GM12878 (cell line): ENCODE results near the gene CSNK2A1. TPM values are rescaled to one million over a fixed set of nuclear protein-coding genes. Genes with fewer than 3 reads are reported as not detected.

Experiments used
- ATAC-seq: fragments of 200-7000 bp; cut with Tn5 transposase; 3 replicates; pipeline ENCODE4 v1.9.1; 2020; ENCODE audit warnings: mild to moderate bottlenecking, moderate library complexity
- BruUV-seq: library from RNA; stranded (reverse); fragments of 400-500 nt; replicated peaks from 2 replicates; lab custom pipeline; 2021; lab: Mats Ljungman, UMichigan
- CTCF ChIA-PET: fragments of 300-600 bp; sonication (Branson Sonifier 250); formaldehyde crosslinking; extraction: SDS; loops from one replicate; lab custom pipeline; 2021; ENCODE audit warnings: inconsistent platforms; lab: Yijun Ruan, JAX
- POLR2A ChIA-PET: fragments of 350-600 bp; formaldehyde crosslinking; extraction: SDS; loops from one replicate; lab custom pipeline; 2021; ENCODE audit warnings: inconsistent platforms; lab: Charles Lee
- RAD21 ChIA-PET: fragments of 300-600 bp; sonication (Branson Sonifier 250); formaldehyde crosslinking; loops from one replicate; lab custom pipeline; 2023; ENCODE audit warnings: antibody characterized with exemption; ENCODE audit not compliant: unreplicated experiment; lab: Charles Lee
- SMC1A ChIA-PET: fragments of 300-600 bp; sonication (Branson Sonifier 250); formaldehyde crosslinking; loops from one replicate; lab custom pipeline; 2023; ENCODE audit not compliant: unreplicated experiment, uncharacterized antibody; lab: Charles Lee
- DNase-seq: peaks from one replicate; pipeline ENCODE4 v3.0.0-alpha.2; 2011; ENCODE audit warnings: low read depth, low spot score
- FAIRE-seq: peaks from 3 replicates; lab custom pipeline; 2011; peaks lifted over from hg19 to GRCh38; lab: Jason Lieb, UNC
- H2AFZ ChIP-seq: 2 replicates; pipeline ENCODE4 v1.6.0; 2011; ENCODE audit warnings: low read depth, low read length, control low read depth; ENCODE audit not compliant: control insufficient read depth
- H3K27ac ChIP-seq: 2 replicates; pipeline ENCODE4 v1.5.1; 2011; ENCODE audit warnings: control low read depth; ENCODE audit not compliant: control insufficient read depth, insufficient read depth
- H3K27me3 ChIP-seq, 2 experiments: replicated peaks in 1 of 2; 2 replicates each; pipeline versions ENCODE4 v1.6.0 to v1.6.1; 2011; ENCODE audit warnings: low read length in 1 of 2; ENCODE audit not compliant: control insufficient read depth in 2 of 2, insufficient read depth in 2 of 2
- H3K36me3 ChIP-seq, 2 experiments: 2 replicates each; pipeline ENCODE4 v1.5.1; 2011; ENCODE audit warnings: low read length in 1 of 2; ENCODE audit not compliant: control insufficient read depth in 2 of 2, insufficient read depth in 2 of 2
- H3K4me1 ChIP-seq: 2 replicates; pipeline ENCODE4 v1.6.1; 2011; ENCODE audit warnings: mild to moderate bottlenecking, low read length, moderate library complexity, mixed read lengths; ENCODE audit not compliant: control insufficient read depth, insufficient read depth
- H3K4me2 ChIP-seq: 2 replicates; pipeline ENCODE4 v1.6.0; 2011; ENCODE audit warnings: control low read depth; ENCODE audit not compliant: control insufficient read depth, insufficient read depth
- H3K4me3 ChIP-seq: fragments of 200-600 bp; sonication (generic); 2 replicates; pipeline ENCODE4 v1.5.1; 2016
- H3K79me2 ChIP-seq: 2 replicates; pipeline ENCODE4 v1.6.0; 2011; ENCODE audit warnings: low read length; ENCODE audit not compliant: control insufficient read depth, insufficient read depth
- H3K9ac ChIP-seq: 2 replicates; pipeline ENCODE4 v1.8.0; 2011; ENCODE audit warnings: low read length, control low read depth, mixed read lengths; ENCODE audit not compliant: control insufficient read depth, insufficient read depth
- H3K9me3 ChIP-seq: replicated peaks from 3 replicates; pipeline ENCODE4 v1.5.1; 2011; ENCODE audit warnings: mild to moderate bottlenecking, low read length; ENCODE audit not compliant: control insufficient read depth, insufficient read depth
- H4K20me1 ChIP-seq: 2 replicates; pipeline ENCODE4 v1.6.0; 2011; ENCODE audit not compliant: control insufficient read depth, insufficient read depth
- FOXK2 ChIP-seq: fragments of 450-650 bp; IDR thresholded peaks from 2 replicates; pipeline ENCODE4 v1.6.1; 2017; ENCODE audit warnings: mild to moderate bottlenecking, moderate library complexity
- MTA3 ChIP-seq: IDR thresholded peaks from 2 replicates; pipeline ENCODE4 v1.6.1; 2012; ENCODE audit warnings: low read length, inconsistent platforms, borderline replicate concordance
- NFXL1 ChIP-seq: fragments of 450-650 bp; IDR thresholded peaks from 2 replicates; pipeline ENCODE4 v1.6.1; 2017; ENCODE audit warnings: antibody characterized with exemption, mild to moderate bottlenecking, borderline replicate concordance
- SP1 ChIP-seq: IDR thresholded peaks from one replicate; pipeline ENCODE4 v1.6.1; 2011; ENCODE audit warnings: low read depth, low read length
- YBX1 ChIP-seq: fragments of 450-650 bp; IDR thresholded peaks from 2 replicates; pipeline ENCODE4 v1.6.1; 2016; ENCODE audit warnings: antibody characterized with exemption
- WGBS: methylation state at CpG from one replicate; pipeline ENCODE4 v1.1.6; 2016; ENCODE audit warnings: low lambda C conversion rate; ENCODE audit not compliant: insufficient replicate concordance, insufficient coverage; ENCODE audit errors: missing lambda C conversion rate; 5-methylcytosine and 5-hydroxymethylcytosine counted together
- in situ Hi-C: fragments of 300-500 bp; cut with MboI; formaldehyde crosslinking; loops from 9 replicates; pipeline ENCODE4 v1.14.3; 2018; ENCODE audit warnings: mixed read lengths
- intact Hi-C: fragments of 100-400 bp; cut with micrococcal nuclease; formaldehyde crosslinking; loops from one replicate; pipeline ENCODE4 v1.14.2; 2022; ENCODE audit not compliant: unreplicated experiment
- polyA plus RNA-seq, 11 experiments: library from polyadenylated mRNA; depleted of rRNA in 4 of 11; unstranded in 6 of 11; stranded (reverse) in 5 of 11; fragments of >200 nt; fragmentation: Nextera tagmentation in 4 of 11; fragmentation: Illumina TruSeq in 1 of 11; extraction: Ambion mirVana in 4 of 11; extraction: Trizol in 1 of 11; gene quantifications; 1 replicate in 1 of 11; 2 replicates in 10 of 11; pipeline versions ENCODE4 v1.2.1 to v1.2.3, GENCODE V29; 2011 to 2016; ENCODE audit warnings: inconsistent platforms in 2 of 11, missing spikeins in 2 of 11, low read depth in 1 of 11
- total RNA-seq, 4 experiments: library from RNA; depleted of rRNA in 3 of 4; stranded (reverse); fragments of >200 nt in 3 of 4; fragmentation: Illumina TruSeq in 1 of 4; extraction: Trizol in 1 of 4; gene quantifications; 2 replicates each; pipeline versions ENCODE4 v1.2.1 to v1.2.3, GENCODE V29; 2013 to 2021
- TF ChIP-seq, protein P1 (sequence below), 3 experiments: IDR thresholded peaks in 2 of 3; conservative IDR thresholded peaks in 1 of 3; 2 replicates each; pipeline ENCODE4 v1.5.1; 2011; ENCODE audit warnings: low read depth in 3 of 3, low read length in 3 of 3, mild to moderate bottlenecking in 3 of 3, control low read depth in 2 of 3, moderate library complexity in 2 of 3, inconsistent platforms in 1 of 3, mixed read lengths in 1 of 3; ENCODE audit not compliant: control insufficient read depth in 2 of 3, insufficient read depth in 1 of 3; ENCODE audit errors: extremely low read depth in 1 of 3
- TF ChIP-seq, protein P2 (sequence below): fragments of 450-650 bp; IDR thresholded peaks from 2 replicates; pipeline ENCODE4 v1.6.1; 2017; ENCODE audit warnings: low read depth, mild to moderate bottlenecking, moderate library complexity

The CSNK2A1 gene
- total and polyA plus RNA-seq, 10 of the 15 experiments (the other 5 are each of a cell fraction or from before 2014, with no cell fraction given), result 47.6 to 199 (median 95.0) TPM

DNA sequence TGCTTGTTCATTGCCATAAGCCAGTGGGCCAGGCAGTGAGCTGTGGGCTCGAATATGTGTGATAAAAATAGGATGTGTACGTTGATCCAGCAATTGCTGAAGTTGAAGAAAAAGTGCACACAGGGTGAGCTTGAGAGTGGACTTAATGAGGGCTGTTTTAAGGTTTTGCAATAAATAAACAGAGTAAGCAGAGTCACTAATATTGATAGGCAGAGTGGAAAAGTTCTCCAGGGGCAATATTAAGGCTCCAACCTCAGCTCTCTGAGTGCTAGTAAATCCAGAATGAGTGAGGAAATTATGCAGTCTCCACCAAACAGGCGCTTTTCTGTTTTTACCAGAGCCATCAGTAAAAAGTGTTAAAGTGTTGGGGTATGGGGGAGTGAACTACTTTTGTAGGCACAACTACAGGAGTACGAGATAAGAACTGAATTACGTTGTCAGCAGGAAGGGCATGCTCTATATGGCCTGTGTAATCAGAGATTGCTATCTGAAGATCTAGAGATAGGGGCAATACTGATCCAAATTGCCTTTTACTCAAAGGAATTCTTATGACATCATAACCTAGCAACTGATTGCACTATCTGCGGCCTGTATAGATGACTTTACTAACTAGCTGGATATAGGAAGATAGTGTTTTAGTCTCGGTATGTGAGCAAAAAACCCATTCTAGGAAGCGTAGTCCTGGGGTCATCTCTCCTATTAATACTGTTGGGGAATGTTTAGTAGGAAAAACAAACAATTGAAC lies 73.7 kb downstream of the CSNK2A1 start (continued):
- TF ChIP-seq, protein P1, sequence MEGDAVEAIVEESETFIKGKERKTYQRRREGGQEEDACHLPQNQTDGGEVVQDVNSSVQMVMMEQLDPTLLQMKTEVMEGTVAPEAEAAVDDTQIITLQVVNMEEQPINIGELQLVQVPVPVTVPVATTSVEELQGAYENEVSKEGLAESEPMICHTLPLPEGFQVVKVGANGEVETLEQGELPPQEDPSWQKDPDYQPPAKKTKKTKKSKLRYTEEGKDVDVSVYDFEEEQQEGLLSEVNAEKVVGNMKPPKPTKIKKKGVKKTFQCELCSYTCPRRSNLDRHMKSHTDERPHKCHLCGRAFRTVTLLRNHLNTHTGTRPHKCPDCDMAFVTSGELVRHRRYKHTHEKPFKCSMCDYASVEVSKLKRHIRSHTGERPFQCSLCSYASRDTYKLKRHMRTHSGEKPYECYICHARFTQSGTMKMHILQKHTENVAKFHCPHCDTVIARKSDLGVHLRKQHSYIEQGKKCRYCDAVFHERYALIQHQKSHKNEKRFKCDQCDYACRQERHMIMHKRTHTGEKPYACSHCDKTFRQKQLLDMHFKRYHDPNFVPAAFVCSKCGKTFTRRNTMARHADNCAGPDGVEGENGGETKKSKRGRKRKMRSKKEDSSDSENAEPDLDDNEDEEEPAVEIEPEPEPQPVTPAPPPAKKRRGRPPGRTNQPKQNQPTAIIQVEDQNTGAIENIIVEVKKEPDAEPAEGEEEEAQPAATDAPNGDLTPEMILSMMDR (IDR thresholded peaks at IDR 0.05 in 2 of 3, conservative IDR thresholded peaks at IDR 0.05 in 1 of 3; ENCODE audit: control insufficient read depth in 2 of 3, extremely low read depth in 1 of 3, insufficient read depth in 1 of 3, low read depth in 3 of 3, low read length in 3 of 3), result no peak
- TF ChIP-seq YBX1 (no peak), FOXK2 (no peak), MTA3 (no peak), NFXL1 (no peak)
- TF ChIP-seq, protein P2, sequence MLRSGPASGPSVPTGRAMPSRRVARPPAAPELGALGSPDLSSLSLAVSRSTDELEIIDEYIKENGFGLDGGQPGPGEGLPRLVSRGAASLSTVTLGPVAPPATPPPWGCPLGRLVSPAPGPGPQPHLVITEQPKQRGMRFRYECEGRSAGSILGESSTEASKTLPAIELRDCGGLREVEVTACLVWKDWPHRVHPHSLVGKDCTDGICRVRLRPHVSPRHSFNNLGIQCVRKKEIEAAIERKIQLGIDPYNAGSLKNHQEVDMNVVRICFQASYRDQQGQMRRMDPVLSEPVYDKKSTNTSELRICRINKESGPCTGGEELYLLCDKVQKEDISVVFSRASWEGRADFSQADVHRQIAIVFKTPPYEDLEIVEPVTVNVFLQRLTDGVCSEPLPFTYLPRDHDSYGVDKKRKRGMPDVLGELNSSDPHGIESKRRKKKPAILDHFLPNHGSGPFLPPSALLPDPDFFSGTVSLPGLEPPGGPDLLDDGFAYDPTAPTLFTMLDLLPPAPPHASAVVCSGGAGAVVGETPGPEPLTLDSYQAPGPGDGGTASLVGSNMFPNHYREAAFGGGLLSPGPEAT, result no peak

- no TSS peak for BruUV-seq
- CTCF ChIA-PET, result no interaction called here
Measured at GRCh38 chr20:467755-468154, 75.8 kb downstream of the CSNK2A1 start.

More at GRCh38 chr20:467755-468154, 75.8 kb downstream of the CSNK2A1 start:
- peaks cover 4% of the 10 kb centered on the region for H3K4me1 ChIP-seq
- 58% methylated on average over 7 of the region's 7 CpGs for WGBS
- peaks cover 5% of the 10 kb centered on the region; the same call in 2 of the 3 replicates for H3K9me3 ChIP-seq
- H2AFZ ChIP-seq, result no peak overlapping the region
- no peak overlapping the region for H3K27ac ChIP-seq
- H3K79me2 ChIP-seq, result no peaks in the 10 kb centered on the region
- no peak for FAIRE-seq
- no peaks in the 10 kb centered on the region for H3K27me3 ChIP-seq
- no peak for DNase-seq
- no peaks in the 10 kb centered on the region for H4K20me1 ChIP-seq
- RAD21 ChIA-PET, result no interaction called here
- no peak for TF ChIP-seq SP1
- SMC1A ChIA-PET, result interaction anchor here (0.8 to 1.3 kb wide), 2 partner anchors 9 to 42 kb away, joined by 3 read pairs; no protein-coding TSS in a partner anchor
- no peak overlapping the region for H3K9ac ChIP-seq
- no peak overlapping the region for H3K4me2 ChIP-seq
- no peaks in the 10 kb centered on the region for H3K36me3 ChIP-seq
- H3K4me3 ChIP-seq, result no peak overlapping the region
- intact Hi-C loops, result no loop called here
- POLR2A ChIA-PET, result no interaction called here
- in situ Hi-C loops, result no loop called here
- no peak for ATAC-seq
